ENCODE data around the gene GUSB.
"Not testable (repeated sequence)": the region's sequence is repeated elsewhere in the genome, so short reads cannot be mapped to it uniquely, and the experiment has no call there.

The GUSB gene

GRCh38 chr7:65981965-65982792, at the start of gene GUSB:
GUSB (minus strand) TSS chr7:65982213; CDS start chr7:65982183, 30 bp downstream.
- Histone ChIP-seq H3K4me1 (peaks cover 5% of the 10 kb centered on the region), H3K79me2 (peaks cover 5% of the 10 kb centered on the region), H3K9me3 (ENCODE audit: control insufficient read depth, low read length) (no peaks in the 10 kb centered on the region), H2AFZ (peak within 1 kb of the TSS; percentile 99), H3K9ac (peak within 1 kb of the TSS; percentile 78), H3K27me3 (ENCODE audit: control insufficient read depth, insufficient read depth, low read length) (no peaks in the 10 kb centered on the region), H3K4me2 (ENCODE audit: low read length) (peak within 1 kb of the TSS; percentile 80), H3K36me3 (ENCODE audit: control insufficient read depth, insufficient read depth, low read length) (no peaks in the 10 kb centered on the region), H3K27ac (peak within 1 kb of the TSS; percentile 77), H3K4me3 (ENCODE audit: low read depth, low read length) (peak within 1 kb of the TSS; percentile 80)
- TF ChIP-seq CTCF (IDR thresholded peaks at IDR 0.05): no peak

GRCh38 chr7:66028342-66028741, 46.3 kb upstream of the GUSB start:
- H3K4me2 ChIP-seq (ENCODE audit: low read length); H3K9ac ChIP-seq; H3K9me3 ChIP-seq (ENCODE audit: control insufficient read depth, low read length); H3K27ac ChIP-seq; H3K27me3 ChIP-seq (ENCODE audit: control insufficient read depth, insufficient read depth, low read length); H3K79me2 ChIP-seq; H3K4me3 ChIP-seq (ENCODE audit: low read depth, low read length); H3K4me1 ChIP-seq; H3K36me3 ChIP-seq (ENCODE audit: control insufficient read depth, insufficient read depth, low read length): not testable (repeated sequence)
- peak overlapping the region; percentile 38 for H2AFZ ChIP-seq

- Histone ChIP-seq H3K36me3 (ENCODE audit: control insufficient read depth, insufficient read depth, low read length) (no peaks in the 10 kb centered on the region), H2AFZ (no peak overlapping the region), H3K9ac (no peak overlapping the region), H3K27me3 (ENCODE audit: control insufficient read depth, insufficient read depth, low read length) (no peaks in the 10 kb centered on the region), H3K79me2 (no peaks in the 10 kb centered on the region), H3K4me1 (no peaks in the 10 kb centered on the region), H3K4me2 (ENCODE audit: low read length) (no peak overlapping the region), H3K4me3 (ENCODE audit: low read depth, low read length) (no peak overlapping the region), H3K27ac (no peak overlapping the region), H3K9me3 (ENCODE audit: control insufficient read depth, low read length) (no peaks in the 10 kb centered on the region)
- no peak for TF ChIP-seq CTCF (IDR thresholded peaks at IDR 0.05)
Measured at GRCh38 chr7:66016131-66016461, 34.1 kb upstream of the GUSB start.

GRCh38 chr7:66015440-66016130, 33.6 kb upstream of the GUSB start:
- Histone ChIP-seq H2AFZ (no peak overlapping the region), H3K27ac (no peak overlapping the region), H3K4me1 (no peaks in the 10 kb centered on the region), H3K36me3 (ENCODE audit: control insufficient read depth, insufficient read depth, low read length) (no peaks in the 10 kb centered on the region), H3K9ac (no peak overlapping the region), H3K79me2 (no peaks in the 10 kb centered on the region), H3K27me3 (ENCODE audit: control insufficient read depth, insufficient read depth, low read length) (no peaks in the 10 kb centered on the region), H3K4me2 (ENCODE audit: low read length) (no peak overlapping the region), H3K9me3 (ENCODE audit: control insufficient read depth, low read length) (no peaks in the 10 kb centered on the region), H3K4me3 (ENCODE audit: low read depth, low read length) (no peak overlapping the region)
- TF ChIP-seq CTCF (IDR thresholded peaks at IDR 0.05): no peak

- Histone ChIP-seq H3K9me3 (ENCODE audit: control insufficient read depth, low read length) (no peaks in the 10 kb centered on the region), H3K36me3 (ENCODE audit: control insufficient read depth, insufficient read depth, low read length) (no peaks in the 10 kb centered on the region), H3K4me2 (ENCODE audit: low read length) (no peak overlapping the region), H3K79me2 (no peaks in the 10 kb centered on the region), H3K27ac (no peak overlapping the region), H3K4me3 (ENCODE audit: low read depth, low read length) (no peak overlapping the region), H3K4me1 (no peaks in the 10 kb centered on the region), H3K27me3 (ENCODE audit: control insufficient read depth, insufficient read depth, low read length) (no peaks in the 10 kb centered on the region), H3K9ac (no peak overlapping the region), H2AFZ (no peak overlapping the region)
- TF ChIP-seq CTCF (IDR thresholded peaks at IDR 0.05): peak; percentile 44
Measured at GRCh38 chr7:66013938-66014337, 31.9 kb upstream of the GUSB start.
